H9 (cell line): ENCODE data around the gene GRAMD1C. TPM values are rescaled to one million over a fixed set of nuclear protein-coding genes. Genes with fewer than 3 reads are reported as not detected.

Experiments used
- DNase-seq: peaks from one replicate; pipeline ENCODE4 v3.0.0-alpha.2; 2017
- H2AFZ ChIP-seq: one replicate; pipeline ENCODE4 v1.6.1; 2013; ENCODE audit warnings: mild to moderate bottlenecking, low read length, control low read depth, moderate library complexity
- H2AK5ac ChIP-seq: 2 replicates; pipeline ENCODE4 v1.6.1; 2013; ENCODE audit warnings: low read length, control low read depth, mixed read lengths; ENCODE audit not compliant: insufficient read length
- H2BK120ac ChIP-seq: one replicate; pipeline ENCODE4 v1.6.1; 2013; ENCODE audit warnings: low read depth, mild to moderate bottlenecking, low read length, control low read depth, inconsistent platforms; ENCODE audit not compliant: poor library complexity, severe bottlenecking
- H2BK12ac ChIP-seq: 2 replicates; pipeline ENCODE4 v1.6.1; 2013; ENCODE audit warnings: low read length, control low read depth, mixed read lengths, low read depth; ENCODE audit not compliant: insufficient read length
- H2BK15ac ChIP-seq: 2 replicates; pipeline ENCODE4 v1.6.1; 2013; ENCODE audit warnings: low read depth, low read length, control low read depth
- H2BK20ac ChIP-seq: one replicate; pipeline ENCODE4 v1.6.1; 2013; ENCODE audit warnings: low read depth, mild to moderate bottlenecking, low read length, control low read depth, inconsistent platforms; ENCODE audit not compliant: poor library complexity, severe bottlenecking
- H2BK5ac ChIP-seq: 2 replicates; pipeline ENCODE4 v1.6.1; 2013; ENCODE audit warnings: low read length, control low read depth, mixed read lengths; ENCODE audit not compliant: insufficient read length
- H3K14ac ChIP-seq: 2 replicates; pipeline ENCODE4 v1.6.1; 2013; ENCODE audit warnings: low read length, control low read depth; ENCODE audit not compliant: insufficient read depth
- H3K18ac ChIP-seq: 2 replicates; pipeline ENCODE4 v1.6.1; 2013; ENCODE audit warnings: low read depth, mild to moderate bottlenecking, mixed read lengths, low read length, control low read depth; ENCODE audit not compliant: insufficient read length
- H3K23ac ChIP-seq: 2 replicates; pipeline ENCODE4 v1.6.1; 2013; ENCODE audit warnings: low read length, control low read depth, mixed read lengths, low read depth; ENCODE audit not compliant: insufficient read length
- H3K23me2 ChIP-seq: 2 replicates; pipeline ENCODE4 v1.6.1; 2013; ENCODE audit warnings: low read depth, mild to moderate bottlenecking, mixed read lengths, low read length, control low read depth; ENCODE audit not compliant: insufficient read length, poor library complexity, severe bottlenecking
- H3K27ac ChIP-seq: 2 replicates; pipeline ENCODE4 v1.5.1; 2013; ENCODE audit warnings: low read length, control low read depth, mixed read lengths, low read depth; ENCODE audit not compliant: insufficient read length
- H3K27me3 ChIP-seq: 2 replicates; pipeline ENCODE4 v1.6.1; 2013; ENCODE audit warnings: low read length, control low read depth, inconsistent platforms; ENCODE audit not compliant: insufficient read depth
- H3K4ac ChIP-seq: 2 replicates; pipeline ENCODE4 v1.6.1; 2013; ENCODE audit warnings: low read depth, mild to moderate bottlenecking, control low read depth, inconsistent platforms, low read length, moderate library complexity
- H3K4me1 ChIP-seq: 2 replicates; pipeline ENCODE4 v1.6.1; 2013; ENCODE audit warnings: low read length, control low read depth, inconsistent platforms; ENCODE audit not compliant: insufficient read depth
- H3K4me2 ChIP-seq: 2 replicates; pipeline ENCODE4 v1.6.1; 2013; ENCODE audit warnings: low read length, control low read depth, mixed read lengths; ENCODE audit not compliant: insufficient read length, insufficient read depth
- H3K56ac ChIP-seq: 2 replicates; pipeline ENCODE4 v1.6.1; 2013; ENCODE audit warnings: low read depth, mild to moderate bottlenecking, mixed read lengths, low read length, control low read depth; ENCODE audit not compliant: insufficient read length
- H3K79me1 ChIP-seq: 2 replicates; pipeline ENCODE4 v1.6.1; 2013; ENCODE audit warnings: low read depth, mild to moderate bottlenecking, moderate library complexity, low read length, control low read depth, inconsistent platforms; ENCODE audit not compliant: insufficient read depth, poor library complexity, severe bottlenecking
- H3K79me2 ChIP-seq: 2 replicates; pipeline ENCODE4 v1.6.1; 2013; ENCODE audit warnings: low read length, control low read depth, inconsistent platforms; ENCODE audit not compliant: insufficient read depth
- H3K9ac ChIP-seq: 2 replicates; pipeline ENCODE4 v1.6.1; 2013; ENCODE audit warnings: low read length, control low read depth, mixed read lengths; ENCODE audit not compliant: insufficient read length; ENCODE audit errors: extremely low read depth
- H3K9me3 ChIP-seq: one replicate; pipeline ENCODE4 v1.6.1; 2013; ENCODE audit warnings: low read depth, low read length, inconsistent platforms; ENCODE audit not compliant: control insufficient read depth
- H3T11ph ChIP-seq: one replicate; pipeline ENCODE4 v1.6.1; 2013; ENCODE audit warnings: mild to moderate bottlenecking, low read length, control low read depth, inconsistent platforms
- H4K20me1 ChIP-seq: one replicate; pipeline ENCODE4 v1.6.1; 2013; ENCODE audit not compliant: control insufficient read depth, insufficient read length, insufficient read depth
- H4K5ac ChIP-seq: 2 replicates; pipeline ENCODE4 v1.6.1; 2013; ENCODE audit warnings: low read depth, mild to moderate bottlenecking, mixed read lengths, low read length, control low read depth; ENCODE audit not compliant: insufficient read length
- H4K8ac ChIP-seq: replicated peaks from 2 replicates; pipeline ENCODE4 v1.6.1; 2013; ENCODE audit warnings: low read length, control low read depth, mixed read lengths, low read depth; ENCODE audit not compliant: insufficient read length
- H4K91ac ChIP-seq: 2 replicates; pipeline ENCODE4 v1.6.1; 2013; ENCODE audit warnings: low read depth, mild to moderate bottlenecking, moderate library complexity, mixed read lengths, low read length, control low read depth; ENCODE audit not compliant: insufficient read length
- H3K27ac Mint-ChIP-seq, 3 experiments: 2 replicates in 2 of 3; 3 replicates in 1 of 3; pipeline ENCODE4 v1.8.0; 2020 to 2021; ENCODE audit warnings: mixed read lengths in 3 of 3, mild to moderate bottlenecking in 1 of 3, moderate library complexity in 1 of 3
- H3K27me3 Mint-ChIP-seq: 2 replicates; pipeline ENCODE4 v1.8.0; 2021; ENCODE audit warnings: low read depth, mild to moderate bottlenecking, moderate library complexity, mixed read lengths
- H3K36me3 Mint-ChIP-seq, 3 experiments: 2 replicates in 2 of 3; 3 replicates in 1 of 3; pipeline ENCODE4 v1.8.0; 2020 to 2021; ENCODE audit warnings: low read depth in 3 of 3, mixed read lengths in 3 of 3; ENCODE audit not compliant: insufficient read depth in 1 of 3
- H3K4me1 Mint-ChIP-seq, 2 experiments: 2 replicates each; pipeline ENCODE4 v1.8.0; 2020; ENCODE audit warnings: mixed read lengths in 2 of 2
- H3K4me3 Mint-ChIP-seq, 2 experiments: 2 replicates in 1 of 2; 3 replicates in 1 of 2; pipeline ENCODE4 v1.8.0; 2020 to 2021; ENCODE audit warnings: mild to moderate bottlenecking in 2 of 2, mixed read lengths in 2 of 2, moderate library complexity in 1 of 2
- H3K9me3 Mint-ChIP-seq, 2 experiments: 2 replicates in 1 of 2; 3 replicates in 1 of 2; pipeline ENCODE4 v1.8.0; 2020; ENCODE audit warnings: mild to moderate bottlenecking in 2 of 2, mixed read lengths in 2 of 2, moderate library complexity in 1 of 2
- total RNA-seq: library from RNA; stranded (reverse); gene quantifications from 2 replicates; pipeline ENCODE4 v1.2.1, GENCODE V29; 2021
- TF ChIP-seq, protein P1 (sequence below): fragments of 200-600 bp; sonication (generic); conservative IDR thresholded peaks from 3 replicates; pipeline ENCODE4 v1.8.0; 2021; ENCODE audit warnings: antibody characterized with exemption, mild to moderate bottlenecking

The GRAMD1C gene
- total RNA-seq, 1 experiment from 2014 or later = 1.8 TPM

DNA sequence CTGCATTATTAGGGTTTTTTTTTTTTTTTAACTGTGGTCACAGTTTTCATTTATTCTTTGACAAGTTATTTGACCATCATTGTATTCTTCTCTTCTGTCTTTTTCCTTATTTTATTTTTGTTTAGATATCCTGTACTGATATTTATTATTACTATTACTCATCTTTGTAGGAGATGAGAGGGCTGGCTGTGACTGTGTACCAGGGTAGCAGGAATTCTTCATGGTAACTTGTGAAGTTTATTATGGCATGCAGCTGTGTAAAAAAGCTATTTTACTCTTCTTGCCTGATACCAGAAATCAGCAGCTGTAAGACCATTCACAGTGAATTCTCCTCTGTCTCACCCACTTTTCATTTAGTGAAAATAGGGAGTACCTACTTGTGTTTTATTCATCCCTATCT lies 47.2 kb upstream of the GRAMD1C start:
- Histone ChIP-seq H3K14ac (no peak overlapping the region), H4K20me1 (no peaks in the 10 kb centered on the region), H2BK120ac (no peak overlapping the region), H3K18ac (no peak overlapping the region), H3K9ac (no peak overlapping the region), H2BK20ac (no peak overlapping the region), H3K4me2 (no peak overlapping the region), H3K9me3 (no peaks in the 10 kb centered on the region), H3K4ac (no peak overlapping the region), H3K4me1 (no peaks in the 10 kb centered on the region), H2AFZ (no peak overlapping the region), H4K91ac (no peak overlapping the region), H3K27ac (no peak overlapping the region), H3K79me1 (no peaks in the 10 kb centered on the region), H3K23me2 (no peaks in the 10 kb centered on the region), H3T11ph (no peak overlapping the region), H3K23ac (no peak overlapping the region), H2AK5ac (no peak overlapping the region), H3K27me3 (no peaks in the 10 kb centered on the region), H2BK15ac (no peak overlapping the region), H2BK5ac (no peak overlapping the region), H2BK12ac (no peak overlapping the region), H4K5ac (no peak overlapping the region), H4K8ac (no peak overlapping the region), H3K79me2 (no peaks in the 10 kb centered on the region), H3K56ac (no peak overlapping the region)
- TF ChIP-seq, protein P1, sequence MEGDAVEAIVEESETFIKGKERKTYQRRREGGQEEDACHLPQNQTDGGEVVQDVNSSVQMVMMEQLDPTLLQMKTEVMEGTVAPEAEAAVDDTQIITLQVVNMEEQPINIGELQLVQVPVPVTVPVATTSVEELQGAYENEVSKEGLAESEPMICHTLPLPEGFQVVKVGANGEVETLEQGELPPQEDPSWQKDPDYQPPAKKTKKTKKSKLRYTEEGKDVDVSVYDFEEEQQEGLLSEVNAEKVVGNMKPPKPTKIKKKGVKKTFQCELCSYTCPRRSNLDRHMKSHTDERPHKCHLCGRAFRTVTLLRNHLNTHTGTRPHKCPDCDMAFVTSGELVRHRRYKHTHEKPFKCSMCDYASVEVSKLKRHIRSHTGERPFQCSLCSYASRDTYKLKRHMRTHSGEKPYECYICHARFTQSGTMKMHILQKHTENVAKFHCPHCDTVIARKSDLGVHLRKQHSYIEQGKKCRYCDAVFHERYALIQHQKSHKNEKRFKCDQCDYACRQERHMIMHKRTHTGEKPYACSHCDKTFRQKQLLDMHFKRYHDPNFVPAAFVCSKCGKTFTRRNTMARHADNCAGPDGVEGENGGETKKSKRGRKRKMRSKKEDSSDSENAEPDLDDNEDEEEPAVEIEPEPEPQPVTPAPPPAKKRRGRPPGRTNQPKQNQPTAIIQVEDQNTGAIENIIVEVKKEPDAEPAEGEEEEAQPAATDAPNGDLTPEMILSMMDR = no peak
- Mint-ChIP-seq H3K4me3 (no peak overlapping the region), H3K9me3 (no peaks in the 10 kb centered on the region), H3K36me3 (peaks cover 6 to 37% (median 8%) of the 10 kb centered on the region in 3 experiments; a peak in 6 of 7 replicates), H3K4me1 (no peaks in the 10 kb centered on the region), H3K27ac (no peak overlapping the region), H3K27me3 (no peaks in the 10 kb centered on the region)
- no peak for DNase-seq
